ENCODE results near the gene URI1. TPM values are rescaled to one million over a fixed set of nuclear protein-coding genes. Genes with fewer than 3 reads are reported as not detected.

The URI1 gene
- polyA plus RNA-seq, 1 donor (not counting 4 experiments of a cell fraction or from before 2014, with no cell fraction given) = 98.6 TPM

DNA sequence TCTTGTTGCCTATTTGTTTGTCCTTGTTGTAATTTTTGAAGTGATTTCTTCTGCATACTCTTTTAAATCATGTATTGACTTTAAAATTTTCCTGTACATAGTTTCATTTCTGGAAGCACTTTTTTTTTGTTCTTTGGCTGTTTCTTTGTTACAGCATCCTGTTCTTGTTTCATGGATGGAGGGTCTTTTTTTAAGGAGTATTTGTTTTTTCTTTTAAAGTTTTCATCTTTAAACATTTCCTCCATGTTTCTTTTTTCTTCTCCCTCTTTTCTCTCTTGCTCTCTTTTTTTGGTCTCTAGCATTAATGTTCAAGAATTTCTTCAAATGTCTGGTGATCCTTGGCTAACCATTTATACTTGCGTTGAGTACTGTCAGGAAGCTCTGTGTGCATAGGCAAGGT, 58.8 kb downstream of the URI1 start:
- FAIRE-seq = no peak
- no peaks in the 10 kb centered on the region for H3K9me1 ChIP-seq (ENCODE audit: control insufficient read depth, extremely low read depth, insufficient read depth, low read length)

GRCh38 chr19:30001301-30001700, 59.3 kb downstream of the URI1 start:
- TF ChIP-seq EZH2 (IDR thresholded peaks at IDR 0.05; ENCODE audit: low read length) = no peak
- TF ChIP-seq, protein P1, sequence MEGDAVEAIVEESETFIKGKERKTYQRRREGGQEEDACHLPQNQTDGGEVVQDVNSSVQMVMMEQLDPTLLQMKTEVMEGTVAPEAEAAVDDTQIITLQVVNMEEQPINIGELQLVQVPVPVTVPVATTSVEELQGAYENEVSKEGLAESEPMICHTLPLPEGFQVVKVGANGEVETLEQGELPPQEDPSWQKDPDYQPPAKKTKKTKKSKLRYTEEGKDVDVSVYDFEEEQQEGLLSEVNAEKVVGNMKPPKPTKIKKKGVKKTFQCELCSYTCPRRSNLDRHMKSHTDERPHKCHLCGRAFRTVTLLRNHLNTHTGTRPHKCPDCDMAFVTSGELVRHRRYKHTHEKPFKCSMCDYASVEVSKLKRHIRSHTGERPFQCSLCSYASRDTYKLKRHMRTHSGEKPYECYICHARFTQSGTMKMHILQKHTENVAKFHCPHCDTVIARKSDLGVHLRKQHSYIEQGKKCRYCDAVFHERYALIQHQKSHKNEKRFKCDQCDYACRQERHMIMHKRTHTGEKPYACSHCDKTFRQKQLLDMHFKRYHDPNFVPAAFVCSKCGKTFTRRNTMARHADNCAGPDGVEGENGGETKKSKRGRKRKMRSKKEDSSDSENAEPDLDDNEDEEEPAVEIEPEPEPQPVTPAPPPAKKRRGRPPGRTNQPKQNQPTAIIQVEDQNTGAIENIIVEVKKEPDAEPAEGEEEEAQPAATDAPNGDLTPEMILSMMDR (optimal IDR thresholded peaks at IDR 0.05 in 1 of 3, IDR thresholded peaks at IDR 0.05 in 1 of 3, conservative IDR thresholded peaks at IDR 0.05 in 1 of 3; ENCODE audit: extremely low read depth in 1 of 3, insufficient read depth in 2 of 3, low read length in 3 of 3) = no peak
- peaks cover 53% of the 10 kb centered on the region for H3K79me2 ChIP-seq (ENCODE audit: control insufficient read depth, insufficient read depth, low read length)
- no peak for FAIRE-seq

More for the DNA sequence above, 58.8 kb downstream of the URI1 start:
- Histone ChIP-seq H2AFZ (ENCODE audit: control insufficient read depth, low read length) (no peak overlapping the region), H3K9me3 (ENCODE audit: control insufficient read depth, low read depth, low read length) (no peaks in the 10 kb centered on the region), H4K20me1 (ENCODE audit: control insufficient read depth, extremely low read depth, insufficient read depth, low read length) (no peaks in the 10 kb centered on the region), H3K79me2 (ENCODE audit: control insufficient read depth, insufficient read depth, low read length) (peaks cover 58% of the 10 kb centered on the region), H3K4me2 (ENCODE audit: control insufficient read depth, extremely low read depth, insufficient read depth, low read depth, low read length) (no peak overlapping the region), H3K9ac (ENCODE audit: control insufficient read depth, extremely low read depth, insufficient read depth, low read length) (no peak overlapping the region), H3K4me1 (ENCODE audit: control insufficient read depth, extremely low read depth, insufficient read depth, low read length) (peaks cover 5% of the 10 kb centered on the region), H3K36me3 (ENCODE audit: control insufficient read depth in 2 of 2, extremely low read depth in 1 of 2, insufficient read depth in 2 of 2, low read length in 2 of 2) (peaks cover 0 to 6% of the 10 kb centered on the region in 2 experiments), H3K27me3 (ENCODE audit: control insufficient read depth, extremely low read depth, insufficient read depth, low read length) (no peaks in the 10 kb centered on the region), H3K4me3 (ENCODE audit: control insufficient read depth in 2 of 3, extremely low read depth in 1 of 3, insufficient read depth in 2 of 3, low read depth in 1 of 3, low read length in 3 of 3) (no peak overlapping the region), H3K27ac (ENCODE audit: control insufficient read depth, insufficient read depth, low read length) (no peak overlapping the region)
- TF ChIP-seq, protein P1 (optimal IDR thresholded peaks at IDR 0.05 in 1 of 3, IDR thresholded peaks at IDR 0.05 in 1 of 3, conservative IDR thresholded peaks at IDR 0.05 in 1 of 3; ENCODE audit: extremely low read depth in 1 of 3, insufficient read depth in 2 of 3, low read length in 3 of 3) = no peak
- TF ChIP-seq EZH2 (IDR thresholded peaks at IDR 0.05; ENCODE audit: low read length) = no peak
- dilution Hi-C loops (cut with MboI; ENCODE audit: extremely low pct_ligation_motif_present, low sequenced_read_pairs) = no loop called here
- no peak for DNase-seq (ENCODE audit: low read depth, low spot score)

More at GRCh38 chr19:30001301-30001700, 59.3 kb downstream of the URI1 start:
- Histone ChIP-seq H3K36me3 (ENCODE audit: control insufficient read depth in 2 of 2, extremely low read depth in 1 of 2, insufficient read depth in 2 of 2, low read length in 2 of 2) (peaks cover 0 to 6% of the 10 kb centered on the region in 2 experiments), H3K4me3 (ENCODE audit: control insufficient read depth in 2 of 3, extremely low read depth in 1 of 3, insufficient read depth in 2 of 3, low read depth in 1 of 3, low read length in 3 of 3) (no peak overlapping the region), H3K9ac (ENCODE audit: control insufficient read depth, extremely low read depth, insufficient read depth, low read length) (no peak overlapping the region), H3K4me2 (ENCODE audit: control insufficient read depth, extremely low read depth, insufficient read depth, low read depth, low read length) (no peak overlapping the region), H3K9me3 (ENCODE audit: control insufficient read depth, low read depth, low read length) (no peaks in the 10 kb centered on the region), H3K27ac (ENCODE audit: control insufficient read depth, insufficient read depth, low read length) (no peak overlapping the region), H3K4me1 (ENCODE audit: control insufficient read depth, extremely low read depth, insufficient read depth, low read length) (peaks cover 5% of the 10 kb centered on the region), H3K9me1 (ENCODE audit: control insufficient read depth, extremely low read depth, insufficient read depth, low read length) (no peaks in the 10 kb centered on the region), H4K20me1 (ENCODE audit: control insufficient read depth, extremely low read depth, insufficient read depth, low read length) (no peaks in the 10 kb centered on the region), H3K27me3 (ENCODE audit: control insufficient read depth, extremely low read depth, insufficient read depth, low read length) (no peaks in the 10 kb centered on the region), H2AFZ (ENCODE audit: control insufficient read depth, low read length) (no peak overlapping the region)
- DNase-seq (ENCODE audit: low read depth, low spot score) = no peak
- dilution Hi-C loops (cut with MboI; ENCODE audit: extremely low pct_ligation_motif_present, low sequenced_read_pairs) = no loop called here

Measured in keratinocyte (primary cell).